Neuronal stem cell (in vitro differentiated cells): ENCODE results near the gene CRAT.

Source experiments
- DNase-seq: peaks from one replicate; pipeline ENCODE4 v3.0.0-alpha.2; 2013; ENCODE audit warnings: low spot score
- H2AFZ ChIP-seq: one replicate; pipeline ENCODE4 v1.6.1; 2013; ENCODE audit warnings: mild to moderate bottlenecking, low read length, inconsistent platforms
- H2AK5ac ChIP-seq: 2 replicates; pipeline ENCODE4 v1.6.1; 2013; ENCODE audit warnings: low read depth, mild to moderate bottlenecking, inconsistent platforms, low read length, moderate library complexity, mixed read lengths
- H2BK120ac ChIP-seq: 2 replicates; pipeline ENCODE4 v1.6.1; 2013; ENCODE audit warnings: low read depth, mild to moderate bottlenecking, inconsistent platforms, low read length, moderate library complexity, mixed read lengths
- H2BK12ac ChIP-seq: one replicate; pipeline ENCODE4 v1.6.1; 2013; ENCODE audit warnings: low read length, inconsistent platforms
- H2BK15ac ChIP-seq: 2 replicates; pipeline ENCODE4 v1.6.1; 2013; ENCODE audit warnings: mild to moderate bottlenecking, low read length, inconsistent platforms, mixed read lengths
- H2BK5ac ChIP-seq: one replicate; pipeline ENCODE4 v1.6.1; 2013; ENCODE audit warnings: inconsistent platforms, mild to moderate bottlenecking, low read length, moderate library complexity
- H3K14ac ChIP-seq: one replicate; pipeline ENCODE4 v1.6.1; 2013; ENCODE audit warnings: low read length, inconsistent platforms
- H3K18ac ChIP-seq: 2 replicates; pipeline ENCODE4 v1.6.1; 2013; ENCODE audit warnings: low read length, inconsistent platforms
- H3K23ac ChIP-seq: 2 replicates; pipeline ENCODE4 v1.6.1; 2013; ENCODE audit warnings: low read depth, mild to moderate bottlenecking, mixed read lengths, low read length, inconsistent platforms; ENCODE audit not compliant: poor library complexity
- H3K27ac ChIP-seq: replicated peaks from 3 replicates; pipeline ENCODE4 v1.5.1; 2013; ENCODE audit warnings: low read length, inconsistent platforms
- H3K27me3 ChIP-seq, 3 experiments: 2 replicates each; pipeline ENCODE4 v1.6.1; 2013; ENCODE audit warnings: low read length in 3 of 3, mild to moderate bottlenecking in 2 of 3, inconsistent platforms in 1 of 3, low read depth in 1 of 3, mixed read lengths in 1 of 3, moderate library complexity in 1 of 3; ENCODE audit not compliant: control insufficient read depth in 3 of 3, insufficient read depth in 3 of 3
- H3K36me3 ChIP-seq, 2 donors: replicated peaks in 1 of 2; 2 replicates each; pipeline ENCODE4 v1.6.1; 2013; ENCODE audit warnings: low read length in 2 of 2; ENCODE audit not compliant: control insufficient read depth in 2 of 2, insufficient read depth in 2 of 2
- H3K4ac ChIP-seq: 2 replicates; pipeline ENCODE4 v1.6.1; 2013; ENCODE audit warnings: inconsistent platforms, mild to moderate bottlenecking, low read length, moderate library complexity
- H3K4me1 ChIP-seq, 2 donors: 1 replicate in 1 of 2; 2 replicates in 1 of 2; pipeline ENCODE4 v1.6.1; 2013; ENCODE audit warnings: low read length in 2 of 2, low read depth in 1 of 2; ENCODE audit not compliant: control insufficient read depth in 2 of 2, insufficient read depth in 1 of 2
- H3K4me2 ChIP-seq: one replicate; pipeline ENCODE4 v1.6.1; 2013; ENCODE audit warnings: mild to moderate bottlenecking, low read length, inconsistent platforms; ENCODE audit not compliant: insufficient read depth, poor library complexity, severe bottlenecking
- H3K4me3 ChIP-seq, 2 donors: 2 replicates each; pipeline ENCODE4 v1.5.1; 2013; ENCODE audit warnings: low read length in 2 of 2, mild to moderate bottlenecking in 2 of 2, inconsistent platforms in 1 of 2, moderate library complexity in 1 of 2
- H3K79me1 ChIP-seq: one replicate; pipeline ENCODE4 v1.6.1; 2013; ENCODE audit warnings: low read depth, mild to moderate bottlenecking, inconsistent platforms, low read length, moderate library complexity
- H3K9ac ChIP-seq: one replicate; pipeline ENCODE4 v1.6.1; 2013; ENCODE audit warnings: mild to moderate bottlenecking, low read depth, low read length, inconsistent platforms; ENCODE audit not compliant: poor library complexity
- H3K9me3 ChIP-seq, 2 donors: replicated peaks in 1 of 2; 2 replicates each; pipeline versions ENCODE3 to v1.6.1; 2013; ENCODE audit warnings: low read length in 2 of 2, mild to moderate bottlenecking in 2 of 2, inconsistent platforms in 1 of 2, low read depth in 1 of 2, mixed read lengths in 1 of 2, moderate library complexity in 1 of 2; ENCODE audit not compliant: control insufficient read depth in 2 of 2, insufficient read depth in 1 of 2
- H4K8ac ChIP-seq: one replicate; pipeline ENCODE4 v1.6.1; 2013; ENCODE audit warnings: low read depth, mild to moderate bottlenecking, inconsistent platforms, low read length, moderate library complexity
- H4K91ac ChIP-seq: one replicate; pipeline ENCODE4 v1.6.1; 2013; ENCODE audit warnings: low read length, low read depth, mild to moderate bottlenecking, inconsistent platforms; ENCODE audit not compliant: poor library complexity
- WGBS, 2 donors: extraction: QIAGEN DNeasy Blood & Tissue Kit; methylation state at CpG; one replicate each; pipeline ENCODE4 v1.1.7; 2013; ENCODE audit warnings: missing lambda C conversion rate in 2 of 2, mixed read lengths in 1 of 2; ENCODE audit not compliant: insufficient read length in 2 of 2, insufficient replicate concordance in 1 of 2; ENCODE audit errors: extremely low coverage in 2 of 2; 5-methylcytosine and 5-hydroxymethylcytosine counted together

The CRAT gene

GRCh38 chr9:129146441-129146941 lies 35.9 kb upstream of the CRAT start:
- Histone ChIP-seq H3K18ac (peak overlapping the region; percentile 88), H2BK120ac (no peak overlapping the region), H3K9ac (peak overlapping the region; percentile 71), H3K36me3 (peaks cover 11 to 79% of the 10 kb centered on the region in 2 donors), H3K27me3 (no peaks in the 10 kb centered on the region), H3K4me2 (peak overlapping the region; percentile 19), H2AFZ (no peak overlapping the region), H2BK12ac (peak overlapping the region; percentile 14), H2BK15ac (peak overlapping the region; percentile 70), H2BK5ac (peak overlapping the region; percentile 84), H4K8ac (no peak overlapping the region), H3K4ac (no peak overlapping the region), H3K27ac (peak overlapping the region; percentile 83), H3K9me3 (no peaks in the 10 kb centered on the region), H4K91ac (no peak overlapping the region), H3K4me1 (peaks cover 44 to 47% of the 10 kb centered on the region in 2 donors), H3K23ac (no peak overlapping the region), H3K14ac (no peak overlapping the region), H3K4me3 (no peak overlapping the region), H3K79me1 (peaks cover 15% of the 10 kb centered on the region), H2AK5ac (peak overlapping the region; percentile 72)
- WGBS, 2 donors = no CpG with 5 or more reads among the region's 8 CpGs
- no peak for DNase-seq

GRCh38 chr9:129145841-129146292 lies 35.3 kb upstream of the CRAT start:
- Histone ChIP-seq H2BK120ac (peak overlapping the region; percentile 41), H3K14ac (no peak overlapping the region), H3K9me3 (no peaks in the 10 kb centered on the region), H3K18ac (peak overlapping the region; percentile 92), H2AK5ac (peak overlapping the region; percentile 72), H2AFZ (no peak overlapping the region), H3K9ac (no peak overlapping the region), H4K91ac (no peak overlapping the region), H3K36me3 (peaks cover 11 to 73% of the 10 kb centered on the region in 2 donors), H3K4me1 (peaks cover 50 to 53% of the 10 kb centered on the region in 2 donors), H3K4me2 (no peak overlapping the region), H2BK12ac (no peak overlapping the region), H4K8ac (no peak overlapping the region), H3K27me3 (no peaks in the 10 kb centered on the region), H3K27ac (peak overlapping the region; percentile 83), H2BK5ac (peak overlapping the region; percentile 62), H3K4ac (no peak overlapping the region), H2BK15ac (no peak overlapping the region), H3K79me1 (peaks cover 15% of the 10 kb centered on the region), H3K4me3 (no peak overlapping the region), H3K23ac (no peak overlapping the region)
- peak; percentile 85 for DNase-seq
- WGBS, 2 donors = no CpG with 5 or more reads among the region's 7 CpGs

GRCh38 chr9:129145316-129145715 lies 34.7 kb upstream of the CRAT start:
- peaks cover 11 to 68% of the 10 kb centered on the region in 2 donors for H3K36me3 ChIP-seq
- no peak overlapping the region for H4K8ac ChIP-seq
- H2AK5ac ChIP-seq = peak overlapping the region; percentile 72
- H4K91ac ChIP-seq = no peak overlapping the region
- H3K4me1 ChIP-seq = peaks cover 54 to 57% of the 10 kb centered on the region in 2 donors
- no peak overlapping the region for H3K4me3 ChIP-seq
- H3K14ac ChIP-seq = no peak overlapping the region
- H2BK12ac ChIP-seq = no peak overlapping the region
- H2AFZ ChIP-seq = no peak overlapping the region
- no peak overlapping the region for H3K9ac ChIP-seq
- peak overlapping the region; percentile 40 for H2BK15ac ChIP-seq
- no peak for DNase-seq
- no peaks in the 10 kb centered on the region for H3K9me3 ChIP-seq
- H3K18ac ChIP-seq = peak overlapping the region; percentile 92
- peak overlapping the region; percentile 41 for H2BK120ac ChIP-seq
- H3K27ac ChIP-seq = peak overlapping the region; percentile 83
- no CpG with 5 or more reads among the region's 2 CpGs for WGBS, 2 donors
- H3K4me2 ChIP-seq = no peak overlapping the region
- peak overlapping the region; percentile 62 for H2BK5ac ChIP-seq
- no peaks in the 10 kb centered on the region for H3K27me3 ChIP-seq
- peak overlapping the region; percentile 69 for H3K4ac ChIP-seq
- H3K79me1 ChIP-seq = peaks cover 15% of the 10 kb centered on the region
- no peak overlapping the region for H3K23ac ChIP-seq

GRCh38 chr9:129143031-129143927 lies 32.7 kb upstream of the CRAT start:
- Histone ChIP-seq H4K8ac (no peak overlapping the region), H3K4me3 (no peak overlapping the region), H4K91ac (no peak overlapping the region), H2AK5ac (peak overlapping the region; percentile 1), H2AFZ (no peak overlapping the region), H3K9me3 (no peaks in the 10 kb centered on the region), H2BK12ac (peak overlapping the region; percentile 43), H3K4ac (no peak overlapping the region), H3K4me1 (peaks cover 61 to 71% of the 10 kb centered on the region in 2 donors), H2BK15ac (no peak overlapping the region), H3K4me2 (no peak overlapping the region), H3K9ac (no peak overlapping the region), H3K27ac (peak overlapping the region; percentile 69), H2BK120ac (no peak overlapping the region), H3K23ac (peak overlapping the region; percentile 17), H3K36me3 (peaks cover 11 to 50% of the 10 kb centered on the region in 2 donors), H2BK5ac (peak overlapping the region; percentile 35), H3K79me1 (peaks cover 15% of the 10 kb centered on the region), H3K14ac (peak overlapping the region; percentile 66), H3K18ac (peak overlapping the region; percentile 91), H3K27me3 (no peaks in the 10 kb centered on the region)
- no CpG with 5 or more reads among the region's 14 CpGs for WGBS, 2 donors
- peak; percentile 67 for DNase-seq
